Activated T-helper 17 cell treated with anti-CD3 and anti-CD28 coated beads, Interleukin-2, amount 50 U/mL, for 72 hours (primary cell): ENCODE measurements around the gene NOL6. TPM values are rescaled to one million over a fixed set of nuclear protein-coding genes. Genes with fewer than 3 reads are reported as not detected.
"Not testable (repeated sequence)": the region's sequence is repeated elsewhere in the genome, so short reads cannot be mapped to it uniquely, and the experiment has no call there.

Source experiments
- ATAC-seq: fragments of 150-1000 bp; cut with Tn5 transposase; replicated peaks from 2 replicates; pipeline ENCODE4 v1.10.0; 2021; ENCODE audit warnings: mild to moderate bottlenecking, moderate library complexity
- H3K27ac Mint-ChIP-seq: one replicate; pipeline ENCODE4 v1.8.0; 2022; ENCODE audit warnings: mixed read lengths
- H3K27me3 Mint-ChIP-seq: one replicate; pipeline ENCODE4 v1.8.0; 2022; ENCODE audit warnings: mixed read lengths
- H3K36me3 Mint-ChIP-seq: one replicate; pipeline ENCODE4 v1.8.0; 2022; ENCODE audit warnings: low read depth, mild to moderate bottlenecking, mixed read lengths
- H3K4me1 Mint-ChIP-seq: one replicate; pipeline ENCODE4 v1.8.0; 2022; ENCODE audit warnings: mixed read lengths
- H3K4me3 Mint-ChIP-seq: one replicate; pipeline ENCODE4 v1.8.0; 2022; ENCODE audit warnings: mild to moderate bottlenecking, mixed read lengths
- H3K9me3 Mint-ChIP-seq: one replicate; pipeline ENCODE4 v1.8.0; 2022; ENCODE audit warnings: mixed read lengths
- total RNA-seq, 2 donors: library from RNA; stranded (reverse); gene quantifications; one replicate each; pipeline ENCODE4 v1.2.3, GENCODE V29; 2022

NOL6 gene
- total RNA-seq, 2 donors from 2014 or later: 25.9 to 58.3 TPM

DNA sequence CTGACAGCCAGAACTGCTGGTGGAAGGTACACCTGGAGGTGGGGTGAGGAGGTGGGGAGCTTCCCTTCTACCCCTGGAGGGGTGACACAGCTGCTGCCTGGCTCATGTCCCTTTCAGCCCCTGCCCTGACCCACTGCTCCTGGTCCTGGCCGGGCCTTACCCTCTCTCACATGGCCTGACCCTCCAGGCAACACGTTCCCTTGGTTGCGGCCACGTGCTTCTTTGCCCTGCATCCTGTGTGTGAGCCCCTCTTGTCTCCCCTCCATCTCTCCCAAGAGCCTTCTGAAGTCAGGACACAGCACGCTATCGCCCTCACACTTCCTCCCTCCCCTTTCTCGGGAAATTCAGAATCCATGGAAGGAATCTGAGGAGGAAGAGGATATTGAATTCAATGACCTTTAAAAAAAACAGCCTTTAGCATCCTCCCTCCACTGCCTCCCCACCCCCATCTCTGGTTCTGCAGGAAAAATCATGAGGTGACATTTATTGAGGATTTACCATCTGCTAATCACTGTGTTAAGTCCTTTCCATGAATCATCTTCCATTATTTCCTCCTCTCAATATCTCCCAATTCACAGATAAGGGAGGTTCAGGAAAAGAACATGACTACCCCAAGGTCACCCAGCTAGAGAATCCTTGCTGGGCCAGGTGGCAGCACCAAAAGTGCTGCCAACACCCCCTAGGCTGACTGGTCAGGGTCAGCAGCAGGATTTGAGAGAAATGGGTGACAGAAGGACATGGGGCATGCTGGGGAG lies 34.6 kb downstream of the NOL6 start:
- peak overlapping the region; percentile 5 for H3K27ac Mint-ChIP-seq
- H3K4me1 Mint-ChIP-seq: peaks cover 11% of the 10 kb centered on the region
- no peak for ATAC-seq
- peaks cover 25% of the 10 kb centered on the region for H3K36me3 Mint-ChIP-seq
- no peak overlapping the region for H3K4me3 Mint-ChIP-seq
- H3K9me3 Mint-ChIP-seq: no peaks in the 10 kb centered on the region
- no peaks in the 10 kb centered on the region for H3K27me3 Mint-ChIP-seq

DNA sequence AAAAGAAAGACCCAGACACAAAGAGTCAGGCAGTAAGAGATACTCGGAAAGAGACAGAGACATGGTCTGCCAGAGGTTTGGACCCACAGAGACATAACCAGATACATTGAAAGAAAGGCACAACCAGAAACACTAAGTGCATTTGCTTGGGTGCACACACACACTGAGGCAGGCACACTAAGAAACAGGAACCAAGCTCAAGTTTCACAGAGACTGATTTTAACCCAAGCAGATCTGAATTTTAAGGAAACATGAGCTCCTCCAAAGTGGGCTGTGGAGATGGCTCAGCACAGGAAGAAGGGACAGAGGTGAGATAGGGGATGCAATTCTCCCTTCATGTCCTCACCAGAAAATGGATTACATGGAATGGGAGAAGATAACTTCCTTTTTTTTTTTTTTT lies 35.8 kb downstream of the NOL6 start:
- H3K27me3 Mint-ChIP-seq: no peaks in the 10 kb centered on the region
- no peak for ATAC-seq
- H3K9me3 Mint-ChIP-seq: no peaks in the 10 kb centered on the region
- no peak overlapping the region for H3K27ac Mint-ChIP-seq
- peaks cover 13% of the 10 kb centered on the region for H3K4me1 Mint-ChIP-seq
- peaks cover 17% of the 10 kb centered on the region for H3K36me3 Mint-ChIP-seq
- H3K4me3 Mint-ChIP-seq: no peak overlapping the region

DNA sequence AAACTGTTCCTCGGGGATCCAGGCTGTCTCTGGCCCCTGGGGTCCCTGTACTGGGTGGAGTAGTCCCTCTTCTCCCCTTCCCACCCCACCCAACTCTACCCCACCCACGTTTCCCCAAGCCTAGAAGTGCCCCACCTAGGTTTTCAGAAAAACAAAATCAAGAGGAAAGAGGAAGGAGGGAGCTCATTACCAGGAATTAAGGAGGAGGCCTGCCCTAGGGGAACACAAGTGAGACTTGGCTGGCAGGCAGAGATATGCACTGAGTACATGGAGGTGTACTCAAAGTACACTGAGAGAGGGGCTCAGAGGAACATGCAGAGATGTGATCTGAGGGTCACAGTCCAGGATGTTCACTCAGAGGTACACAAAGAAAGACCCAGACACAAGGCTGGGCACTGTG lies 36.5 kb downstream of the NOL6 start:
- H3K9me3 Mint-ChIP-seq: no peaks in the 10 kb centered on the region
- peaks cover 13% of the 10 kb centered on the region for H3K4me1 Mint-ChIP-seq
- ATAC-seq: no peak
- H3K36me3 Mint-ChIP-seq: peaks cover 16% of the 10 kb centered on the region
- no peak overlapping the region for H3K4me3 Mint-ChIP-seq
- H3K27ac Mint-ChIP-seq: peak overlapping the region; percentile 25
- no peaks in the 10 kb centered on the region for H3K27me3 Mint-ChIP-seq

DNA sequence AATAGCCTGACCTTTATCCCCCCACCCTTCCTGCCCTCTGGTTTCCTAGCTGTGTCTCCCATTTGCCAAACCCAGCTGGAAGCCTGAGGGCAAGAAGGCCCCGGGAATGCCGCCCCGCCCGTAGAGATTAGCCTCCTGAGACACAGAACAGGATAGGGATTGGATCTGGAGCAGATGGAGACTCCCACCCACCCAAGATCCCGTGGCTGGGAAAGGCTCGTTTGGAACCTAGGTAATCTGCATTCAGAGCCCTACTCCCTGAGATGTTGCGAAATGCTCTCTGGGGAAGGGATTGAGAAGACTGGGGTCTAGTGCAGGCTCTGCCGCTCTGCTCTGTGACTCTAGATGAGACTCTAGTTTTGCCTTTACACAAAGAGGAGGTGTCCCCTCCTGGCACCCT lies 37.3 kb downstream of the NOL6 start:
- H3K27ac Mint-ChIP-seq: peak overlapping the region; percentile 65
- peaks cover 9% of the 10 kb centered on the region for H3K4me1 Mint-ChIP-seq
- H3K27me3 Mint-ChIP-seq: no peaks in the 10 kb centered on the region
- H3K4me3 Mint-ChIP-seq: no peak overlapping the region
- H3K9me3 Mint-ChIP-seq: no peaks in the 10 kb centered on the region
- H3K36me3 Mint-ChIP-seq: peaks cover 9% of the 10 kb centered on the region
- no peak for ATAC-seq

DNA sequence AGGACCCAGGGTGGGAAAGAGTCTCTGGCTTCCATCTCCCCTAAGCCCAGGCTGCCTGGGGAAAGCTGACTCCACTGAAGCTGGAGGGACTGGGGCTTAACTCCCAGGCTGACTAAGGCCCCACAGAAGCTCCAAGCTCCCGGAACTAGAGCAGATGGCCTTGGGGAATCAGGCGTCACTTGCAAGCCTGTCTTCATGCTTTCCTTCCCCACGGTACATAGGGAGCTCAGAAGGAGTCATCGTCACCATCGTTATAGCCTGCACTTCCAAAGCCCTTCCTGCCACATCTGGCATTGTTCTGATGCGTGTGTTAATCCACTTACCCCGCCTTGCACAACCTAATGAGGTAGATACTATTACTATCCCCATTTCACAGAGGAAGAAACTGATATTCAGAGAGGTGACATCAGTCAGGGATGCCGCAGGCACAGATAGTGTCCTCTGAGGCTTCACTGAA lies 37.9 kb downstream of the NOL6 start:
- no peaks in the 10 kb centered on the region for H3K27me3 Mint-ChIP-seq
- H3K36me3 Mint-ChIP-seq: peaks cover 3% of the 10 kb centered on the region
- H3K4me3 Mint-ChIP-seq: no peak overlapping the region
- peaks cover 6% of the 10 kb centered on the region for H3K4me1 Mint-ChIP-seq
- H3K27ac Mint-ChIP-seq: peak overlapping the region; percentile 65
- ATAC-seq: no peak
- H3K9me3 Mint-ChIP-seq: no peaks in the 10 kb centered on the region

DNA sequence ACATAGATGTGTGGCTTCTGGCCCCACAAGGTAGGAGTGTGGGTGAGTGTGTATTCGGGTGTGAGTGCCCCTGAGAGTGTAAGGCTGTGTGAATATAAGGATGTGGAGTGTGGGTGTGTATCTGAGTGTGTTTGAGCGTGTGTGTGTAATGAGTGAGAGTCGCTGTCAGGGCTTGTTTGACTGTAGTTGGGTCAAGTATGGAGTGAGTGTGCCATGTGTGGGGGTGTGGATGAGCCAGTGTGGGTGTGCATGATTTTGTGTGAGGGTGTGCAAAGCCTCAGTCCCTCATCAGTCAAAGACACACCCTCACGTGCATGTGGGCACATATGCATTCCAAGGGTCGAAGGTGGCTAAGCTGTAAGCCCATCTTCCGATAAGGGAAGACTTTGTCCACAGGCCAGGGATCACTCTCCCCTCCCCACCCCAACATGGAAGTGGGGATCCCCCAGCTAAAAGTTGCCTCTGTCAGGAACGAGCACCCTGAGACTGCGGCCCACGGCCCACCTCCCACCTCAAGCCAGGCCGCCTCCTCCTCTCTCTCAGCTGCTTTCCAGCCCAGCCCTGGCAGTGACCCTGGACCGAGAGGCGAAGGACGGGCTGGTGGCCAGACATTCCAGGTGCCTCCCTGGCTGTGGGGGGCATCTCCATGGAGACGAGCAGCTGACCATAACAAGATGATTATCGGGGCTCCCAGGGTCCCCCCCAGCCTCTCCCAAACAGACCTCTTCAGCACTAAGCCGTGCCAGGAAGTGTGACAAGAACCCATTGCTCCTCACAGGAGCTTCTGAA lies 39.2 kb downstream of the NOL6 start:
- no peaks in the 10 kb centered on the region for H3K36me3 Mint-ChIP-seq
- H3K4me1 Mint-ChIP-seq: peaks cover 12% of the 10 kb centered on the region
- no peaks in the 10 kb centered on the region for H3K9me3 Mint-ChIP-seq
- H3K27ac Mint-ChIP-seq: no peak overlapping the region
- H3K4me3 Mint-ChIP-seq: no peak overlapping the region
- ATAC-seq: no peak
- no peaks in the 10 kb centered on the region for H3K27me3 Mint-ChIP-seq

DNA sequence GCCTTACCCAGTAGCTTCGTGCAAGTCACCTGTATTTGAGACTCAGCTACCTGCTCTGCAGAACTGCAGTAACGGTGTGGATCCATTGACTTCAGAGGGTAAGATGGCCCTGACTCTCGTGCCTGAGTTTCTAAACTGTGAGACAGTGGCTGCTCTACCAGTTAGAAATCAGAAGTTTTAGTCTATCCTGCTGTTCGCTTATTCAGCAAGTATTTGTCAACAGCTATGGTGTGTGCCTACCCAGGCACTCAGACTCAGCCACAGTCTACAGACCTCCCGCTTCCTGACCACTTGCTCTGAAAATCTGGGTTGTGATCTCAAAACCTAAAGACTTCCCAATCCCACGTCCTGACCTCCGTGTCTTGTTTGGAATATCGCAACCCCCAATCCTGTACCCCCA lies 39.9 kb downstream of the NOL6 start:
- Mint-ChIP-seq H3K27ac (no peak overlapping the region), H3K4me1 (peaks cover 12% of the 10 kb centered on the region), H3K9me3 (no peaks in the 10 kb centered on the region), H3K36me3 (no peaks in the 10 kb centered on the region), H3K4me3 (no peak overlapping the region), H3K27me3 (no peaks in the 10 kb centered on the region)
- ATAC-seq: no peak

DNA sequence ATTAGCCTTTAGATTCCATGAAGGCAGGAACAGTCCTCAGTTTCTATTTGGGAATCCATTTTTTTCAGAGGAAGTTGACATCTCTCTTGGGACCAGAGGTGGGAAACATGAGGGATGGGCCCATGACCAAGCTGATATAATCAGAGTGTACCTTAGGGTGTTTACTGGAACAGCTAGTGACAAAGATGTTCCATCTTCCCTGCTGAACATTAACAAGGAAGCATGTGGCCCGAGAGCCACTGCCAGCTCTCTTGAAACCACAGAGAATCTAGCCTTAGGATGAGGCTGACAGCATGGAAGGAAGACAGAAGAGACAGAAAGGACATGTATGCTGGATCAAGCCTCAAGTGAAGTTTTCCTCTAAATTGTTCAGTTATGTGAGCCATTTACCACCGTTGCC lies 42.3 kb downstream of the NOL6 start:
- peaks cover 16% of the 10 kb centered on the region for H3K4me1 Mint-ChIP-seq
- no peak overlapping the region for H3K4me3 Mint-ChIP-seq
- H3K36me3 Mint-ChIP-seq: no peaks in the 10 kb centered on the region
- no peaks in the 10 kb centered on the region for H3K27me3 Mint-ChIP-seq
- H3K9me3 Mint-ChIP-seq: no peaks in the 10 kb centered on the region
- H3K27ac Mint-ChIP-seq: peak overlapping the region; percentile 40
- ATAC-seq: no peak

DNA sequence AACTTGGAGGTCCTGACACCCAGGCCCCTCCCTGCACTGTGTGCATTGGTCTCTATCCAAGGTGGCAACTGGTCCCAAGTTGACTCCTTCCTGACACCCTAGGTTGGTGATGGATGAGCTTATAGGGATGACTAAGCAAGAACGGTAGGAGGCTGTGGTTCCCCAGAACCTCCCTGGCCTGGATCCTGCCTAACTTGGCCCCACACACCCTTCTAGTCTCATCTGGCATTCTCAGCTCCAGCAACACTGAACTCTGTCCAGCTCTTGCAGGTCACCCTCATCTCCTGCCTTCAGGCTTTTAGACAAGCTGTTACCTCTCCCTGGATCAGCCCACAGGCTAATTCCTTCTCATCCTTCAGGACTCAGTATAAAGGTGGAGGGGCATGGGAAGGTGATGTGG lies 42.8 kb downstream of the NOL6 start:
- no peak overlapping the region for H3K4me3 Mint-ChIP-seq
- ATAC-seq: peak; percentile 56
- H3K9me3 Mint-ChIP-seq: no peaks in the 10 kb centered on the region
- H3K36me3 Mint-ChIP-seq: no peaks in the 10 kb centered on the region
- H3K27me3 Mint-ChIP-seq: no peaks in the 10 kb centered on the region
- peaks cover 21% of the 10 kb centered on the region for H3K4me1 Mint-ChIP-seq
- no peak overlapping the region for H3K27ac Mint-ChIP-seq

DNA sequence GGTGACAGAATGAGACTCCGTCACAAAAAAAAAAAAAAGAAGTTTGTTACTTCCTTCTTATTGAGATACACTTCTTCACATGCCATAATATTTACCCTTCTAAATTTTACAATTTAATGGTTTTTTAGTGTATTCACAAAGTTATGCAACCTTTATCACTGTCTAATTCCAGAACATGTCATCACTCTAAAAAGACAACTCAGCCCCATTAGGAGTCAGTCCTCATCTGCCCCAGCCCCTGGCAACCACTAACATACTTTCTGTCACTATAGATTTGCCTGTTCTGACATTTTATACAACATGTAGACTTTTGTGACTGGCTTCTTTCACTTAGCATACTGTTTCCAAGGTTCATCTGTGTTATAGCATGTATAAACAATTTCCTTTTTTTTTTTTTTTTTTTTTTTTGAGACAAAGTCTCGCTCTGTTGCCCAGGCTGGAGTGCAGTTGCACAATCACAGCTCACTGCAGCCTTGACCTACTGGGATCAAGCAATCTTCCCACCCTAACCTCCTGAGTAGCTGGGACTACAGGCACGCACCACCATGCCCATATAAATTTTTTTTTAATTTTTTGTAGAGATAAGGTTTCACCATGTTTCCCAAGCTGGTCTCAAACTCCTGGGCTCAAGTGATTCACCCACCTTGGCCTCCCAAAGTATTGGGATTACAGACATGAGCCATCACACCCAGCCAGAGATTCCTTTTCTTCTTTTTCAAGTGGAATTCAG lies 44.3 kb downstream of the NOL6 start:
- no peak for ATAC-seq
- Mint-ChIP-seq H3K27me3 (no peaks in the 10 kb centered on the region), H3K4me3 (no peak overlapping the region), H3K36me3 (no peaks in the 10 kb centered on the region), H3K9me3 (no peaks in the 10 kb centered on the region), H3K4me1 (peaks cover 20% of the 10 kb centered on the region), H3K27ac (no peak overlapping the region)

DNA sequence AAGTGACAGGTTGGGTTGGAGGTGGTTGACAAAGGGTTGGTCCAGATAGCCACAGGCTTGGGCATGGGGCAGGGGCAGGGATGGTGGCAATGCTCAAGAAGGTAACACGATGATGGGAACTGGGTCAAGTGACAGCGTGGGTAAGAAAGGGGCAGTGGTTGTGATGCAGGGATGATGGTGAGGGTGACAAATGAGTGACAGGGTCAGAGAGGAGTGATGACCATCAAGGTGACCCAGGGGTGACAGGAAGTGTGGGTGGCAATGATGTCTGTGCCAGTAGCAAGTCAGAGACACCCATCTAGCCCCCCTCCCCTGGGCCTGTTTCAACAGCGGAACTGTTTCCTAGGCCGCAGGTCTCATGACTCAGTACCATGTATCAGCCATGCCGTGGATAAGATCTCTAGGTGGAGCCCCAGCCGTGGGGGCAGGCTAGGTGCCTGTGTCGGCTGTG lies 46.9 kb downstream of the NOL6 start:
- peak overlapping the region; percentile 63 for H3K27ac Mint-ChIP-seq
- H3K9me3 Mint-ChIP-seq: no peaks in the 10 kb centered on the region
- peak; percentile 88 for ATAC-seq
- H3K36me3 Mint-ChIP-seq: no peaks in the 10 kb centered on the region
- no peak overlapping the region for H3K4me3 Mint-ChIP-seq
- H3K27me3 Mint-ChIP-seq: no peaks in the 10 kb centered on the region
- peaks cover 15% of the 10 kb centered on the region for H3K4me1 Mint-ChIP-seq

DNA sequence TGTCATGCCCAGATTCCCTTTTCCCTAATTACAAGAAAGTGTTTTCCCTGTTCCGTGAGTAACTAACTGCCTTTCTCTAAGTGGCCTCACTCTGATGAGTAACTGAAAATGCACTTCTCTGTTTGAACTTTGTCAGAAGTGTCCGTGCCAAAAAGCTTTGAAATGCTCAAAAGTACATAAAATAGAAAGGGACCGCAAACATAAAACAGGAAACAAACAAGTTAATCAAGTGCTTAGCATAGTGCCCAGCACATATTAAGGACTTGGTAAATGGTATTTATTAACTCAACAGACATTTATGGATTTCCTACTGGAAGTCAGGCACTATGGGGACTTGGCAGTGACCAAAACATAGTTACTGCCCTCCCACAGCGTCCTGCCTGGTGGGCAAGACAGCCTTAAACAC lies 48.6 kb downstream of the NOL6 start:
- no peaks in the 10 kb centered on the region for H3K27me3 Mint-ChIP-seq
- H3K9me3 Mint-ChIP-seq: no peaks in the 10 kb centered on the region
- peaks cover 13% of the 10 kb centered on the region for H3K4me1 Mint-ChIP-seq
- ATAC-seq: no peak
- H3K27ac Mint-ChIP-seq: no peak overlapping the region
- no peak overlapping the region for H3K4me3 Mint-ChIP-seq
- H3K36me3 Mint-ChIP-seq: no peaks in the 10 kb centered on the region

DNA sequence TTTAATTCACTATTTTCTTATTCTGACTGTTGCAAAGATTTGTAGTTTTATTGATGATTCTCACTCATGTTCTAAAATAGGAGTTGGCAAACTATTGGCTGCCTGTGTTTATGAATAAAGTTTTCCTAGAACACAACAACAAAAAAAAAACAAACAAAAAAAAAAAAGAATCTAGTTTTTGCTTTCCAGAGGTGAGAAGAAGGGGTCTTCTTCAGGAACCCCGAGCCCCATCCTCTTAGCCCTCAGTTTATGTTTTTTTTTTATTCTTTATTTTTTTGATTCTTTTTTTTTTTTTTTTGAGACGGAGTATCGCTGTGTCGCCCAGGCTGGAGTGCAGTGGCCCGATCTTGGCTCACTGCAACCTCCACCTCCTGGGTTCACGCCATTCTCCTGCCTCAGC lies 49.2 kb downstream of the NOL6 start:
- H3K27me3 Mint-ChIP-seq, H3K27ac Mint-ChIP-seq, H3K36me3 Mint-ChIP-seq, H3K4me3 Mint-ChIP-seq, ATAC-seq, H3K9me3 Mint-ChIP-seq: not testable (repeated sequence)
- peaks cover 16% of the 10 kb centered on the region for H3K4me1 Mint-ChIP-seq

DNA sequence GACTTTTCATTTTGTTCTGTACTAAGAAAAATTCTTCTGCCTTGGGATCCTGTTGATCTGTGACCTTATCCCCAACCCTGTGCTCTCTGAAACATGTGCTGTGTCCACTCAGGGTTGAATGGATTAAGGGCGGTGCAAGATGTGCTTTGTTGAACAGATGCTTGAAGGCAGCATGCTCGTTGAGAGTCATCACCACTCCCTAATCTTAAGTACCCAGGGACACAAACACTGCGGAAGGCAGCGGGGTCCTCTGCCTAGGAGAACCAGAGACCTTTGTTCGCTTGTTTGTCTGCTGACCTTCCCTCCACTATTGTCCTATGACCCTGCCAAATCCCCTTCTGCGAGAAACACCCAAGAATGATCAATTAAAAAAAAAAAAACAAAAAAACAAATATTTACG lies 49.7 kb downstream of the NOL6 start:
- not testable (repeated sequence) for ATAC-seq, H3K36me3 Mint-ChIP-seq

More for the DNA sequence above, 49.7 kb downstream of the NOL6 start:
- peaks cover 16% of the 10 kb centered on the region for H3K4me1 Mint-ChIP-seq
- not testable (repeated sequence) for H3K27me3 Mint-ChIP-seq, H3K4me3 Mint-ChIP-seq, H3K27ac Mint-ChIP-seq, H3K9me3 Mint-ChIP-seq
